HEK293 (cell line): ENCODE results near the gene BAD.
A peak's percentile ranks its signal among the peaks of the same experiment; 100 is the strongest.

Experiments used
- BCL11B ChIP-seq: fragments of 450-650 bp; formaldehyde crosslinking; IDR thresholded peaks from 2 replicates; pipeline ENCODE4 v1.5.1; 2016; ENCODE audit warnings: low read depth, missing biosample characterization, missing genetic modification characterization
- GFI1B ChIP-seq: fragments of 450-650 bp; formaldehyde crosslinking; IDR thresholded peaks from 2 replicates; pipeline ENCODE4 v1.5.1; 2016; ENCODE audit warnings: missing biosample characterization, missing genetic modification characterization
- GLIS1 ChIP-seq: fragments of 450-650 bp; formaldehyde crosslinking; IDR thresholded peaks from 2 replicates; pipeline ENCODE4 v1.5.1; 2016; ENCODE audit warnings: missing biosample characterization, missing genetic modification characterization
- GLIS2 ChIP-seq: fragments of 450-650 bp; formaldehyde crosslinking; IDR thresholded peaks from 2 replicates; pipeline ENCODE4 v1.5.1; 2016; ENCODE audit warnings: missing biosample characterization, missing genetic modification characterization
- MEIS1 ChIP-seq: sonication (generic); formaldehyde crosslinking; IDR thresholded peaks from 2 replicates; pipeline ENCODE4 v1.8.1; 2022; ENCODE audit warnings: missing genetic modification reagents, mild to moderate bottlenecking, borderline replicate concordance
- REPIN1 ChIP-seq: fragments of 450-650 bp; formaldehyde crosslinking; IDR thresholded peaks from 2 replicates; pipeline ENCODE4 v1.5.1; 2017; ENCODE audit warnings: missing biosample characterization, missing genetic modification characterization, low read depth
- SALL2 ChIP-seq: fragments of 450-650 bp; formaldehyde crosslinking; IDR thresholded peaks from 2 replicates; pipeline ENCODE4 v1.5.0; 2017; ENCODE audit warnings: missing biosample characterization, mild to moderate bottlenecking, missing genetic modification characterization, borderline replicate concordance
- SP7 ChIP-seq: fragments of 450-650 bp; formaldehyde crosslinking; IDR thresholded peaks from 2 replicates; pipeline ENCODE4 v1.5.1; 2016; ENCODE audit warnings: missing biosample characterization, missing genetic modification characterization
- YY1 ChIP-seq: fragments of 450-650 bp; formaldehyde crosslinking; IDR thresholded peaks from 2 replicates; pipeline ENCODE4 v1.5.1; 2018; ENCODE audit warnings: missing biosample characterization, missing genetic modification characterization
- ZBTB1 ChIP-seq: fragments of 450-650 bp; formaldehyde crosslinking; IDR thresholded peaks from 2 replicates; pipeline ENCODE4 v1.5.1; 2016; ENCODE audit warnings: missing biosample characterization, missing genetic modification characterization
- ZBTB20 ChIP-seq: fragments of 450-650 bp; formaldehyde crosslinking; IDR thresholded peaks from 2 replicates; pipeline ENCODE4 v1.5.1; 2016; ENCODE audit warnings: missing biosample characterization, missing genetic modification characterization
- ZBTB7A ChIP-seq: fragments of 450-650 bp; formaldehyde crosslinking; IDR thresholded peaks from 2 replicates; pipeline ENCODE4 v1.5.1; 2016; ENCODE audit warnings: low read depth, missing biosample characterization, missing genetic modification characterization
- ZEB2 ChIP-seq: fragments of 450-650 bp; formaldehyde crosslinking; IDR thresholded peaks from 2 replicates; pipeline ENCODE4 v1.5.1; 2016; ENCODE audit warnings: missing biosample characterization, missing genetic modification characterization
- ZNF112 ChIP-seq: fragments of 450-650 bp; formaldehyde crosslinking; IDR thresholded peaks from 2 replicates; pipeline ENCODE4 v1.5.0; 2017; ENCODE audit warnings: missing biosample characterization, missing genetic modification characterization
- ZNF155 ChIP-seq: fragments of 450-650 bp; formaldehyde crosslinking; IDR thresholded peaks from 2 replicates; pipeline ENCODE4 v1.5.1; 2016; ENCODE audit warnings: missing biosample characterization, missing genetic modification characterization
- ZNF416 ChIP-seq: fragments of 450-650 bp; formaldehyde crosslinking; IDR thresholded peaks from 2 replicates; pipeline ENCODE4 v1.5.1; 2016; ENCODE audit warnings: missing biosample characterization, missing genetic modification characterization
- ZNF426 ChIP-seq: fragments of 450-650 bp; formaldehyde crosslinking; IDR thresholded peaks from 2 replicates; pipeline ENCODE4 v1.5.1; 2017; ENCODE audit warnings: missing biosample characterization, missing genetic modification characterization, mild to moderate bottlenecking, inconsistent platforms, moderate library complexity
- ZNF433 ChIP-seq: fragments of 450-650 bp; formaldehyde crosslinking; IDR thresholded peaks from 2 replicates; pipeline ENCODE4 v1.5.1; 2016; ENCODE audit warnings: missing biosample characterization, missing genetic modification characterization, low read depth
- ZNF514 ChIP-seq: fragments of 450-650 bp; formaldehyde crosslinking; IDR thresholded peaks from 2 replicates; pipeline ENCODE4 v1.5.1; 2016; ENCODE audit warnings: missing biosample characterization, missing genetic modification characterization
- ZNF549 ChIP-seq: fragments of 450-650 bp; IDR thresholded peaks from 2 replicates; pipeline ENCODE4 v1.5.1; 2018; ENCODE audit warnings: missing biosample characterization, missing genetic modification characterization, mild to moderate bottlenecking, inconsistent platforms, moderate library complexity
- ZNF560 ChIP-seq: fragments of 450-650 bp; formaldehyde crosslinking; IDR thresholded peaks from 2 replicates; pipeline ENCODE4 v1.5.1; 2017; ENCODE audit warnings: missing biosample characterization, missing genetic modification characterization, borderline replicate concordance
- ZNF600 ChIP-seq: fragments of 450-650 bp; formaldehyde crosslinking; IDR thresholded peaks from 2 replicates; pipeline ENCODE4 v1.5.1; 2016; ENCODE audit warnings: missing biosample characterization, missing genetic modification characterization
- ZNF670 ChIP-seq: fragments of 450-650 bp; formaldehyde crosslinking; IDR thresholded peaks from 2 replicates; pipeline ENCODE4 v1.5.1; 2016; ENCODE audit warnings: missing biosample characterization, missing genetic modification characterization, low read depth
- ZSCAN23 ChIP-seq: fragments of 450-650 bp; formaldehyde crosslinking; IDR thresholded peaks from 2 replicates; pipeline ENCODE4 v1.5.1; 2016; ENCODE audit warnings: missing biosample characterization, missing genetic modification characterization
- TF ChIP-seq, protein P1 (sequence below): fragments of 450-650 bp; IDR thresholded peaks from 2 replicates; pipeline ENCODE4 v1.5.1; 2018; ENCODE audit warnings: missing biosample characterization, missing genetic modification characterization
- TF ChIP-seq, protein P2 (sequence below): fragments of 450-650 bp; formaldehyde crosslinking; IDR thresholded peaks from 2 replicates; pipeline ENCODE4 v1.5.1; 2016; ENCODE audit warnings: missing biosample characterization, missing genetic modification characterization
- TF ChIP-seq, protein P3 (sequence below): fragments of 450-650 bp; formaldehyde crosslinking; optimal IDR thresholded peaks from 2 replicates; pipeline ENCODE3; 2016; ENCODE audit warnings: missing biosample characterization, mild to moderate bottlenecking, missing genetic modification characterization
- TF ChIP-seq, protein P4 (sequence below): fragments of 450-650 bp; formaldehyde crosslinking; IDR thresholded peaks from 2 replicates; pipeline ENCODE4 v1.5.1; 2017; ENCODE audit warnings: missing biosample characterization, missing genetic modification characterization
- TF ChIP-seq, protein P5 (sequence below): fragments of 450-650 bp; formaldehyde crosslinking; IDR thresholded peaks from 2 replicates; pipeline ENCODE4 v1.5.1; 2016; ENCODE audit warnings: missing biosample characterization, missing genetic modification characterization

The BAD gene

DNA sequence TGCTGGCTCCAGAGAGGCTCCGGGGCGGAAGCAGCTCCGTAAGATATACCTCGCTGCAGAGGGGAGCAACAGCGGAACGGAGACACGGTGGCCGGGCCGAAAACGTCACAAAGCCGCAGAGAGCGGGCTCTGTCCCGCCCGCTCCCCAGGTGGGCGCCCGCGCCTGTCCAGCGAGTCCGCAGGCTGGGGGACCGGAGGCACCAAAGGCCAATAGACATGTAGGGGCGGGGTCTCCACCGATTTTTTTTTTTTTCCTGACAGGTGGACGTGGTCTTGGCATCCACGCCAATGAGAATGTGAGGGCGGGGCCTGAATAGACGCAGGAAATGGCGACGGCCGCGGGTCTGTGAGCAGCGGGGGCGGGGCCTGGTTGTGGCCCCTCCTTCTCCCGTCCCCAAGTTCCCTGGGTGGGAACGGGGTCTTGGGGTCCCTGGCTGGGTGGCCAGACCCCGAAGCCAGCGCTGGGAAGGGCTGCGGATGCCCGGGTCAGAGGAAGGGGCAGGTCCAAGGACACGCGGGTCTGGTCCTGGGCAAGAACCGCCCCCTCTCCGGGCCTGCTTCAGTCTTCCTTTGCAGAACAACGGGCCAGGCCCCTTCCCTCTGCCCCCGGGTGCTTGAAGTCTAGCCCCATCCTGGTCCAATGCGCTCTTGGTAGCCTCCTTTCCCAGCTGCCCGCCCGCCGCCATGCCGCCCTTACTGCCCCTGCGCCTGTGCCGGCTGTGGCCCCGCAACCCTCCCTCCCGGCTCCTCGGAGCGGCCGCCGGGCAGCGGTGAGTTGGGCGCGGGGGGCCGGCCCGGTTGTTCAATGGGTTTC lies 54.1 kb downstream of the BAD start, which contains the start of gene DNAJC4 (continued):
- TF ChIP-seq, protein P1, sequence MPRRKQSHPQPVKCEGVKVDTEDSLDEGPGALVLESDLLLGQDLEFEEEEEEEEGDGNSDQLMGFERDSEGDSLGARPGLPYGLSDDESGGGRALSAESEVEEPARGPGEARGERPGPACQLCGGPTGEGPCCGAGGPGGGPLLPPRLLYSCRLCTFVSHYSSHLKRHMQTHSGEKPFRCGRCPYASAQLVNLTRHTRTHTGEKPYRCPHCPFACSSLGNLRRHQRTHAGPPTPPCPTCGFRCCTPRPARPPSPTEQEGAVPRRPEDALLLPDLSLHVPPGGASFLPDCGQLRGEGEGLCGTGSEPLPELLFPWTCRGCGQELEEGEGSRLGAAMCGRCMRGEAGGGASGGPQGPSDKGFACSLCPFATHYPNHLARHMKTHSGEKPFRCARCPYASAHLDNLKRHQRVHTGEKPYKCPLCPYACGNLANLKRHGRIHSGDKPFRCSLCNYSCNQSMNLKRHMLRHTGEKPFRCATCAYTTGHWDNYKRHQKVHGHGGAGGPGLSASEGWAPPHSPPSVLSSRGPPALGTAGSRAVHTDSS = no peak
- TF ChIP-seq ZNF514 (tag by site-specific recombination) (no peak), ZNF433 (tag by site-specific recombination) (no peak), BCL11B (no peak), SP7 (0 out of 2 replicates have a peak, but pooled peaks have one; percentile 20), ZNF560 (no peak), ZBTB7A (no peak), GLIS2 (tag by site-specific recombination) (peak; percentile 61), ZBTB20 (tag by site-specific recombination) (no peak), ZNF426 (tag by site-specific recombination) (no peak), ZNF670 (no peak), ZBTB1 (no peak), ZNF416 (tag by site-specific recombination) (no peak), ZSCAN23 (no peak), ZNF600 (tag by site-specific recombination) (peak; percentile 72; the same call in 1 of the 2 replicates), ZNF112 (tag by site-specific recombination) (no peak), YY1 (tag by site-specific recombination) (peak; percentile 41; the same call in 1 of the 2 replicates), MEIS1 (no peak), GLIS1 (tag by site-specific recombination) (peak; percentile 71), ZNF155 (tag by site-specific recombination) (no peak), GFI1B (tag by site-specific recombination) (no peak), ZEB2 (tag by site-specific recombination) (peak; percentile 80), ZNF549 (tag by site-specific recombination) (no peak), REPIN1 (tag by site-specific recombination) (no peak), SALL2 (tag by site-specific recombination) (no peak)
- TF ChIP-seq, protein P2, sequence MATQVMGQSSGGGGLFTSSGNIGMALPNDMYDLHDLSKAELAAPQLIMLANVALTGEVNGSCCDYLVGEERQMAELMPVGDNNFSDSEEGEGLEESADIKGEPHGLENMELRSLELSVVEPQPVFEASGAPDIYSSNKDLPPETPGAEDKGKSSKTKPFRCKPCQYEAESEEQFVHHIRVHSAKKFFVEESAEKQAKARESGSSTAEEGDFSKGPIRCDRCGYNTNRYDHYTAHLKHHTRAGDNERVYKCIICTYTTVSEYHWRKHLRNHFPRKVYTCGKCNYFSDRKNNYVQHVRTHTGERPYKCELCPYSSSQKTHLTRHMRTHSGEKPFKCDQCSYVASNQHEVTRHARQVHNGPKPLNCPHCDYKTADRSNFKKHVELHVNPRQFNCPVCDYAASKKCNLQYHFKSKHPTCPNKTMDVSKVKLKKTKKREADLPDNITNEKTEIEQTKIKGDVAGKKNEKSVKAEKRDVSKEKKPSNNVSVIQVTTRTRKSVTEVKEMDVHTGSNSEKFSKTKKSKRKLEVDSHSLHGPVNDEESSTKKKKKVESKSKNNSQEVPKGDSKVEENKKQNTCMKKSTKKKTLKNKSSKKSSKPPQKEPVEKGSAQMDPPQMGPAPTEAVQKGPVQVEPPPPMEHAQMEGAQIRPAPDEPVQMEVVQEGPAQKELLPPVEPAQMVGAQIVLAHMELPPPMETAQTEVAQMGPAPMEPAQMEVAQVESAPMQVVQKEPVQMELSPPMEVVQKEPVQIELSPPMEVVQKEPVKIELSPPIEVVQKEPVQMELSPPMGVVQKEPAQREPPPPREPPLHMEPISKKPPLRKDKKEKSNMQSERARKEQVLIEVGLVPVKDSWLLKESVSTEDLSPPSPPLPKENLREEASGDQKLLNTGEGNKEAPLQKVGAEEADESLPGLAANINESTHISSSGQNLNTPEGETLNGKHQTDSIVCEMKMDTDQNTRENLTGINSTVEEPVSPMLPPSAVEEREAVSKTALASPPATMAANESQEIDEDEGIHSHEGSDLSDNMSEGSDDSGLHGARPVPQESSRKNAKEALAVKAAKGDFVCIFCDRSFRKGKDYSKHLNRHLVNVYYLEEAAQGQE (tag by site-specific recombination) = no peak
- TF ChIP-seq, protein P3, sequence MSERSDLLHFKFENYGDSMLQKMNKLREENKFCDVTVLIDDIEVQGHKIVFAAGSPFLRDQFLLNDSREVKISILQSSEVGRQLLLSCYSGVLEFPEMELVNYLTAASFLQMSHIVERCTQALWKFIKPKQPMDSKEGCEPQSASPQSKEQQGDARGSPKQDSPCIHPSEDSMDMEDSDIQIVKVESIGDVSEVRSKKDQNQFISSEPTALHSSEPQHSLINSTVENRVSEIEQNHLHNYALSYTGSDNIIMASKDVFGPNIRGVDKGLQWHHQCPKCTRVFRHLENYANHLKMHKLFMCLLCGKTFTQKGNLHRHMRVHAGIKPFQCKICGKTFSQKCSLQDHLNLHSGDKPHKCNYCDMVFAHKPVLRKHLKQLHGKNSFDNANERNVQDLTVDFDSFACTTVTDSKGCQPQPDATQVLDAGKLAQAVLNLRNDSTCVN (tag by site-specific recombination) = peak; percentile 40
- TF ChIP-seq, protein P4, sequence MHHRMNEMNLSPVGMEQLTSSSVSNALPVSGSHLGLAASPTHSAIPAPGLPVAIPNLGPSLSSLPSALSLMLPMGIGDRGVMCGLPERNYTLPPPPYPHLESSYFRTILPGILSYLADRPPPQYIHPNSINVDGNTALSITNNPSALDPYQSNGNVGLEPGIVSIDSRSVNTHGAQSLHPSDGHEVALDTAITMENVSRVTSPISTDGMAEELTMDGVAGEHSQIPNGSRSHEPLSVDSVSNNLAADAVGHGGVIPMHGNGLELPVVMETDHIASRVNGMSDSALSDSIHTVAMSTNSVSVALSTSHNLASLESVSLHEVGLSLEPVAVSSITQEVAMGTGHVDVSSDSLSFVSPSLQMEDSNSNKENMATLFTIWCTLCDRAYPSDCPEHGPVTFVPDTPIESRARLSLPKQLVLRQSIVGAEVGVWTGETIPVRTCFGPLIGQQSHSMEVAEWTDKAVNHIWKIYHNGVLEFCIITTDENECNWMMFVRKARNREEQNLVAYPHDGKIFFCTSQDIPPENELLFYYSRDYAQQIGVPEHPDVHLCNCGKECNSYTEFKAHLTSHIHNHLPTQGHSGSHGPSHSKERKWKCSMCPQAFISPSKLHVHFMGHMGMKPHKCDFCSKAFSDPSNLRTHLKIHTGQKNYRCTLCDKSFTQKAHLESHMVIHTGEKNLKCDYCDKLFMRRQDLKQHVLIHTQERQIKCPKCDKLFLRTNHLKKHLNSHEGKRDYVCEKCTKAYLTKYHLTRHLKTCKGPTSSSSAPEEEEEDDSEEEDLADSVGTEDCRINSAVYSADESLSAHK = no peak
- TF ChIP-seq, protein P5, sequence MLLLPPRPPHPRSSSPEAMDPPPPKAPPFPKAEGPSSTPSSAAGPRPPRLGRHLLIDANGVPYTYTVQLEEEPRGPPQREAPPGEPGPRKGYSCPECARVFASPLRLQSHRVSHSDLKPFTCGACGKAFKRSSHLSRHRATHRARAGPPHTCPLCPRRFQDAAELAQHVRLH = no peak
